ENCODE measurements around the gene SNRPB2.

GRCh38 chr20:16712511-16712947 lies 17.3 kb upstream of the SNRPB2 start:
- no peak for TF ChIP-seq POLR2A (IDR thresholded peaks at IDR 0.05; ENCODE audit: low read depth, low read length)
- no peak for TF ChIP-seq POLR2AphosphoS5 (IDR thresholded peaks at IDR 0.05; ENCODE audit: low read depth, low read length)
- no peak for TF ChIP-seq SPI1 (IDR thresholded peaks at IDR 0.05; ENCODE audit: low read depth, low read length)
